Astrocyte of the cerebellum (primary cell): ENCODE data around the gene TRIM43B.
"Not testable (repeated sequence)": the region's sequence is repeated elsewhere in the genome, so short reads cannot be mapped to it uniquely, and the experiment has no call there.

ENCODE experiments used
- DNase-seq: peaks from one replicate; pipeline ENCODE4 v3.0.0-alpha.2; 2011; ENCODE audit warnings: low read depth
- H3K4me3 ChIP-seq: 2 replicates; pipeline ENCODE4 v1.5.1; 2011; ENCODE audit warnings: mild to moderate bottlenecking, low read depth, low read length, moderate library complexity
- in situ Hi-C: cut with HindIII; loops from 2 replicates; pipeline ENCODE4 v1.10.0; 2017; ENCODE audit warnings: low sequenced_read_pairs
- TF ChIP-seq, protein P1 (sequence below): IDR thresholded peaks from 2 replicates; pipeline ENCODE4 v1.5.1; 2012; ENCODE audit warnings: low read length, low read depth, moderate library complexity, mild to moderate bottlenecking; ENCODE audit errors: missing control alignments

The TRIM43B gene

DNA sequence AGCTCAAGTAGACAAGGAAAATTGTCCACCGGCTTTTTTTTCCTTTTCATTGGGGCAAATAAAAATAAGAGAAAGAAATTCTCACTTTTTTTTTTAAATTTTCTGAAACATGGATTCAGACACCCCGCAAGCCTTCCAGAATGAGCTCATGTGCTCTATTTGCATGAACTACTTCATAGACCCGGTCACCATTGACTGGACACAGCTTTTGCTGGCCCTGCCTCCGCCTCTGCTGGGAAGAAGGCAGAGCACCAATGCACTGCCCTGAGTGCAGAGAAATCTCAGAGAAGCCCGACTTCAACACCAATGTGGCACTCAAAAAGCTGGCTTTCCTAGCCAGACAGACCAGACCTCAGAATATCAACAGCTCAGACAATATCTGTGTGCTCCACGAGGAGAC is 30.2 kb upstream of the TRIM43B start:
- TF ChIP-seq, protein P1, sequence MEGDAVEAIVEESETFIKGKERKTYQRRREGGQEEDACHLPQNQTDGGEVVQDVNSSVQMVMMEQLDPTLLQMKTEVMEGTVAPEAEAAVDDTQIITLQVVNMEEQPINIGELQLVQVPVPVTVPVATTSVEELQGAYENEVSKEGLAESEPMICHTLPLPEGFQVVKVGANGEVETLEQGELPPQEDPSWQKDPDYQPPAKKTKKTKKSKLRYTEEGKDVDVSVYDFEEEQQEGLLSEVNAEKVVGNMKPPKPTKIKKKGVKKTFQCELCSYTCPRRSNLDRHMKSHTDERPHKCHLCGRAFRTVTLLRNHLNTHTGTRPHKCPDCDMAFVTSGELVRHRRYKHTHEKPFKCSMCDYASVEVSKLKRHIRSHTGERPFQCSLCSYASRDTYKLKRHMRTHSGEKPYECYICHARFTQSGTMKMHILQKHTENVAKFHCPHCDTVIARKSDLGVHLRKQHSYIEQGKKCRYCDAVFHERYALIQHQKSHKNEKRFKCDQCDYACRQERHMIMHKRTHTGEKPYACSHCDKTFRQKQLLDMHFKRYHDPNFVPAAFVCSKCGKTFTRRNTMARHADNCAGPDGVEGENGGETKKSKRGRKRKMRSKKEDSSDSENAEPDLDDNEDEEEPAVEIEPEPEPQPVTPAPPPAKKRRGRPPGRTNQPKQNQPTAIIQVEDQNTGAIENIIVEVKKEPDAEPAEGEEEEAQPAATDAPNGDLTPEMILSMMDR, result no peak
- H3K4me3 ChIP-seq, result no peak overlapping the region
- in situ Hi-C loops, result no loop called here
- DNase-seq, result no peak

DNA sequence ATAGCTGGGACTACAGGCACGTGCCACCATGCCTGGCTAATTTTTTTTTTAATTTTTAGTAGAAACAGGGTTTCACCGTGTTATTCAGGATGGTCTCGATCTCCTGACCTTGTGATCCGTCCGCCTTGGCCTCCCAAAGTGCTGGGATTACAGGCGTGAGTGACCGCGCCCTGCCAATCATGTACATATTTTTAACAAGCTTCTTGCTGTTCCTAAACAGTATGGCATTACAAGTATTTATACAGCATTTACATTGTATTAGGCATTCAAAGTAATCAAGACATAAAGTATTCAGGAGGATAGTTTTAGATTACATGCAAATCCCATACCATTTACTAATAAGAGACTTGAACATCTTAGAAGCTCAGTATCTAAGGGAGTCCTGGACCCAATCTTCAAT is 29.7 kb upstream of the TRIM43B start:
- in situ Hi-C loops, H3K4me3 ChIP-seq, DNase-seq: not testable (repeated sequence)

DNA sequence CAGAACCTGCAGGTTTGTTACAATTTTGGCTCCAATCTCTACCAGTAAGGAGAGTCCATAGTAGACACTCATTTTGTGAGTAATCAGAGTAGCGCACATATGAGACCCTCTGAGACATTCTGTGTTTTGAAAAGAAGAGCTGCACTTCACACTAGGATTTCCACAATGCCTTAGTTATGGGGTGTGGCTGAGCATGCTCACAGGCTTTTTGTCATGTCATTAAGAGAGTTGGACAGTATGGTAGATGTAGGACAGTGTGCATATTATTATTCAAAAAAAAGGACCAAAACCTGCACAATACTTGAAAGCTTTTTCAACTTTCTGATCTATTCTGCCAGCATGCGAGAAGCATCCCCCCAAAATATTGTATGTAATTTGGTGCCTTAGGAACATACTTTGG is 24.9 kb upstream of the TRIM43B start:
- TF ChIP-seq, protein P1, result no peak
- no peak overlapping the region for H3K4me3 ChIP-seq
- in situ Hi-C loops, result no loop called here
- DNase-seq, result no peak

DNA sequence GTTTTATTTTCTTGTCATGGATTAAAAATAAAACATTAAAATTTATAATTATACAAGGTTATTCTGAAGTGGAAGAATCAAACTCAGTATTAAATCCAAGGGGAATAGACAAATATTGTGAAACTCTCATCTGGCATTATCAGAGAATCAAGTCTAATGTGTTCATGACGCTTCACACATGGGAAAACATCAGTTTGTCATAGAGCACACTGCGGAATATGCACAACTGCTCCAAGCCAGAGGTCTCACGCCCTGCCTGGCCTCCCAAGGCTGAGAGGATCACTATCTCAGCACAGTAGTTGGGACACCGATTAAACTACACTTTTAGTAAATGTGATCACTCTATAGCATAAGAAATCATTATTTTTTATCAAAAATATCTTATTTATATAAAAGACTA is 20.7 kb upstream of the TRIM43B start:
- H3K4me3 ChIP-seq, result no peak overlapping the region
- in situ Hi-C loops, result no loop called here
- DNase-seq, result no peak
- TF ChIP-seq, protein P1, result no peak

DNA sequence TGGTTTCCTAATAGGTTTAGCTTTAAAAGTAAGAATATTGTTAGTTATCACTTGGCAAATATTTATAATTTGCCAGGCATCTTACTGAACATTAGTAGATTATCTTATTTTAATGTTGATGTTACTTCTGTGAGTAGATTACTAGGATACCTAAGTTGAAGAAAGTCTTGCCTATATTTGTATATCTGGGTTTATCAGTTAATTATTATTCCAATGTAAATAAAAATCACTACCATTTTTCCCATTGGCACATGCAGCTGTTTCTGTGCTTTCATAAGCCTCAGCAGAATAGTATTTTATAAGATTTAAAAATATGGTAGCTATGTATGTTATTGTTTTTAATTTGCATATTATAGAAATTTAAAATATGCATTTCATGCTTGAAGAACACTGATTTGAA is 16.3 kb upstream of the TRIM43B start:
- no peak for DNase-seq
- no peak overlapping the region for H3K4me3 ChIP-seq
- in situ Hi-C loops, result no loop called here
- TF ChIP-seq, protein P1, result no peak

DNA sequence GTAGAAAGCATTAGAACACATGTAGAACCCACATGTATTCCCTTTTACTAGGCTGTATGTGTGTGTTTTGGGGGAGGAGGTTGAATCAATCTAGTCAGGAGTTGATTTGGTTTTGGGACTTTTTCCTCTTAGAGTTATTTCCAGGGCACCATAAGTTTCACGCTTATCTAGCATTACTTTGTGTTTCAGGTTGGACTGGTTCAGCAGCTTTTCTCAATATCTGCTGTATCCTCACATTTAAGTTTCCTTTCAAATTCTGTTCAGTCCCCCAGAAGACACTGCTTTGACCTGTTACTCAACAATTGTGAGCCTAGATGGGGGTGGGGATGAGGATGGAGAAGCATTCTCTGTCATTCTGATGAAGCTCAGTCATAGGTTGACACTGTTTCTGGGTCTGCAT is 7.5 kb upstream of the TRIM43B start:
- H3K4me3 ChIP-seq, DNase-seq, in situ Hi-C loops: not testable (repeated sequence)

DNA sequence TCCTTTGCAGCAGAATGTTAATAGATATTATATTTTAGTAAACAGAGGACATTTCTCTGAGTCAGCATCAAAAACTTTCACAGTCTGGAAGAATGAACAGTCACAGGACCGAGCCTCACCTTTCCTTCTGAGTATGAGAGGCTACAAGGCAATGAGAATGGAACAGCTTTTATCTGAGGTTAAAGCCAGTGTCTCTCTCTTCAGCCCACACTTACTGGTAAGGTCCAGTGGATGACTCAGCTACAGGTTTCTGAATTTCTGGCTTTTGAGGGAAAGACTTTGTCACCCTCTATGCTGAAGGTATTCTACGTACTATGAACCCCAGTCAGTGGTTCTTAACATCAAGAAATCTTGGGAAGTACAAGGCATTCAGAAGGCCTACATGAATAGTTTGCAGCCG is 9.5 kb downstream of the TRIM43B start:
- H3K4me3 ChIP-seq, in situ Hi-C loops, DNase-seq: not testable (repeated sequence)

DNA sequence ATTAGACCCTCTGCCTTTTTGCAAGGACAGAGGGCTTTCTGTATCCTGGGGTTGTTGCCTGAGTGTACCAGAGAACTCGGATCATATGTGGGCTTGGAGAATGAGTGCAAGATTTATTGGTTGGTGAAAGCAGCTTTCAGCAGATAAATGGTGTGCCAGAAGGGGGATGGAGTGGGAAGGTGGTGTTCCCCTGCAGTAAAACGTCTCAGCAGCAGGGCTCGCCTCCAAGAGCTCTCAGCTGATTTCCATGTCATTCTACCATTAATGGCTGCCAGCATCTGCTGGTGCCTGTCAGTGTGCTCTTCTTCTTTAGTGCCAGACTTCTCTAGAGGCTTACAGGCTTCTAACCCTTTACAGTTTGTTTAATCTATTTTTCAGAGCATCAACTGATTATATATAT is 16.6 kb downstream of the TRIM43B start:
- in situ Hi-C loops, DNase-seq, H3K4me3 ChIP-seq: not testable (repeated sequence)

DNA sequence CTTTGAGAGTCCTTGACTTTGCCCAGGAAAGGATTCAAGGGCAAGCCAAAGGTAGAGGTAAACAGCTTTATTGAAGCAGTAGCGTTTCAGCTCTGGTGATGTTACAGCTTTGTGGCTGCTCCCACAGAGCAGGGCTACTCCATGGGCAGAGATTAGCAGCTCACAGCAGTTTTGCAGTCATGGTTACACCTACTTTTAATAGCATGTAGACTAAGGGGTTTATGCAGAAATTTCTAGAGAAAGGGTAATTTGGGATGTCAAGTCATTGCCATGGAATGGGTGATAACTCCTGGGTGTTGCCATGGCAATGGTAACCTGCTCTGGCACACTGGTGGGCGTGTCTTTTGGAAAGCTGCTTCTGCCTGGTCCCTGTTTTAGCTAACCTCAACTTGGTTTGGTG is 18.0 kb downstream of the TRIM43B start:
- in situ Hi-C loops, DNase-seq, H3K4me3 ChIP-seq: not testable (repeated sequence)

DNA sequence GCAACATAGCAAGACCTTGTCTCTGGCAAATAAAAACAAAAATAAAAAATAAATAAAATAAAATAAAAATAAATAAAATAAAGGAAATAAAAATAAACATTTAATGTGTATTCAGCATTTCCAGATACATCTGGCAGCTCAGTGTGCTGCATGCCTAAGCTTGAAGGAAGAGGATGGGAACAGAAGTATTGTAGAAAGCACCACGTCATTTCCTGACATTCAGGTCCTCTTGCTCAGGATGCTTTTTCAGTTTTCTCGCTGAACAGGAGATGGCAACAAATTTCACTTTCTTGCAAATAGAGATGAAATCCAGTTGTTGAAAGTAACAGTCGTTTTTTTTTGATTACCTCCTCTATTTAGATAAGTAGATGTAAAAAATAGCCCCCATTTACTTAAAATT is 21.3 kb downstream of the TRIM43B start:
- in situ Hi-C loops, H3K4me3 ChIP-seq, DNase-seq: not testable (repeated sequence)

DNA sequence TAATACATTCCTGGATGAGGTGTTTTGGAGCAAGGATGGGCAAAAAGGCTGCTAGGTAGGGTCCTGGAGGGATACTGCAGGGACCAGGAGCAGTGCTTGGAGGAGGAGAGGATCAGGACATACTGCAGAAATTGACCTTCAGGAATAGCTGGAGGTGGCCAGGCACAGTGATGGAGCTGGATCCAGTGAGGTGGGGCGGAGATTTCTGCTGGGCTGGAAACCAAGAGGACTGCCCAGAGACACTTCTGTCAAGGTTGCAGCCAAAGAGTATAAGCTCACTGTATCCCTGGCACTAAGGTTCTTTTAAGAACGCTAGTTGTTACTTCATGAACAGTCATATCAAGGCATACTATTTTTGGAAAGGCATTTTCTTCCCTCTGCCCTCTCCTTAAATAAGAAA is 39.2 kb downstream of the TRIM43B start:
- H3K4me3 ChIP-seq, in situ Hi-C loops, DNase-seq: not testable (repeated sequence)

DNA sequence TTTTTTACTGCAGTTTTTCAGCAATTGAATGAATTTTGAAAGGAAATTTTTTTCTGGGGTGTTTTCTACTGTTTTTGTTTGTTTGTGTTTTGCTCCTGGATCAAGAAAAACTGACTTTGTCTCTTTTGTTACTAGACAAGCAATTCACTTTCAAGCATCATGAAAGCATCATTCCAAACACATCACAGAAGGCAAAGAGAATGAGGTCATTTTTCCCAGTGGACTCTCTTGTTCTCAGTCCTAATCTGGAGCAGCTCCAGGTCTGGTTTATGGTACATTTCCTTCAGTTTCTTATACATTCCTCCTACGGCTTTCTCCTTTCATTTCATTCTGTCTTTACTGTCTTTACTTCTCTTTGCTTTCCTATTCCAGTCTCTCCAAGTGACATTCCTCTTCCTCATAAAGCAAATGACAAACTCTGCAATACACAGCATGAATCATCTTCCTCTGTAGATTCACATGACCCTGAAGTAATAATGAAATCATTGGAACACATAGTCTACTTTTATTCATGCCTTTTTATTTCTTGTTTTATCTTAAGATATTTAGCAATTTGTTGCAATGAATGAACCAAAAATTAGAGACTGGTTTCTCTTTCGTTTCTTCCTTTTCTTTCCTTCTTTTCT is 42.0 kb downstream of the TRIM43B start:
- H3K4me3 ChIP-seq, result not testable (repeated sequence)

DNA sequence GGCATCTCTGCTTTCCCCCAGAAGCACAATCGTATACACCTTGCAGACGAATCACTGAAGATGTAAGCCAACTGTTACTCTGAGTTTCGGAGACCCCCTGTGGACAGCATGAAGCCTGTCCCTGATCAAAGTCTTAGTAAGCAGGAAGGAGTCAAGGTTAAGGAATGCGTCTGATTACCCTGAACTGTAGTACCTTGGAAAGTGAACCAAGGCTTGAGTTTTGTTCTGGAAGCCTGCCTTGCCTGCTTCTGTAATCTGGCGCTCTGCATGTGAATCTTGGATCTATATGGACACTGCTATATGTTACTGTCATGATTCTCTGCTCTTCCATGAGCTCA is 48.7 kb downstream of the TRIM43B start:
- in situ Hi-C loops, H3K4me3 ChIP-seq, DNase-seq: not testable (repeated sequence)

More for the DNA sequence above, 42.0 kb downstream of the TRIM43B start:
- in situ Hi-C loops, DNase-seq: not testable (repeated sequence)
